Stimulated activated CD4-positive, alpha-beta T cell treated with anti-CD3 and anti-CD28 coated beads, Interleukin-2, amount 100 ng/mL, for 4 hours (primary cell): ENCODE data around the gene OARD1.
"Not testable (repeated sequence)": the region's sequence is repeated elsewhere in the genome, so short reads cannot be mapped to it uniquely, and the experiment has no call there.

Source experiments
- DNase-seq: peaks from one replicate; pipeline ENCODE4 v3.0.0-alpha.2; 2020; ENCODE audit warnings: low read depth

OARD1 gene, protein sequence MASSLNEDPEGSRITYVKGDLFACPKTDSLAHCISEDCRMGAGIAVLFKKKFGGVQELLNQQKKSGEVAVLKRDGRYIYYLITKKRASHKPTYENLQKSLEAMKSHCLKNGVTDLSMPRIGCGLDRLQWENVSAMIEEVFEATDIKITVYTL

DNA sequence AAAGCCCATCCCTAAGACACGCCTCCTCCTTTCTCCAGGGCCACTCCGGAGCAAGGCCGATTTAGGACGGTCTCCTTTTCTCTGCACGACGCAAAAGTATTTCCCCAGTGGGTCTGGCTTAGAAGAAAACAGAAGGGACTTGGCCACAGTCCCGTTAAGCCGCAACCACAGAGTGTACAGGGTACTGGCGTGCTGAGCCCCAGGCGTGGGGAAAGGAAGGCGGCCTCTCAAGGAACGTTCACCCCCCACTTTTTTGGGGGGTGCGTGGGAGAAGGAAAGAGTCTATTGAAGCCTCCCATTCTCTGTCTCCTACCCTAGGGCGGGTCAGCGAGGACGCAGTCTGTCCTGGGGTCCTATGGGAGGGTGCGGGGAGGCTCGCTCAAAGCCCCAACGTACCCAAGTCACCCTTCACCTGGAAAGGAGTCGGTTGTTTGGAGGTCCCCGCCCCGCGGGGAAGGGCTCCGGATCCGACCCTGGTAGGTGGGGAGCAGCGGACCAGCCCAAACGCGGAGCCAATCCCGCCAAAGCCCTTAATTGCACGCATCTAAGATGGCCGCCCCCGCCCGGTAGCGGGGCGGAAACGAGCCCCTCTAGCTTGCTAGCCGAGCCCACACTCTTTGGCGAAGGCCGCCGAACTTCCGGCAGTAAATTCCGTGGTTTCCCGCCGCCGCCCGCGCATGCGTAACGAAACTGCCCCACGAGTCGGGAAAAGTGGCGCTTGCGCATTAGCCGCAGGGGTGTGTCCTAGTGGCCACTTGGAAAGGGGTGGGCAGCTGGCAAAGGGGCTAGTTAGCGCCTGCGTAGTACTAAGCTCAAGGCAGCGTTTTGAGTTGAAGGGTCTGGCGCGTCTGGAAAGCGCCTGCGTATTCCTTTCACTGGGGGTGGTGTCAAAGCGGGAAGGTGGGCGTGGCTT lies at the start of gene OARD1:
Gene OARD1 (minus strand): TSS at position 434 of the 913 bp plus-strand sequence. CDS start 722 bp downstream, outside the sequence.
- DNase-seq = peak; percentile 99

DNA sequence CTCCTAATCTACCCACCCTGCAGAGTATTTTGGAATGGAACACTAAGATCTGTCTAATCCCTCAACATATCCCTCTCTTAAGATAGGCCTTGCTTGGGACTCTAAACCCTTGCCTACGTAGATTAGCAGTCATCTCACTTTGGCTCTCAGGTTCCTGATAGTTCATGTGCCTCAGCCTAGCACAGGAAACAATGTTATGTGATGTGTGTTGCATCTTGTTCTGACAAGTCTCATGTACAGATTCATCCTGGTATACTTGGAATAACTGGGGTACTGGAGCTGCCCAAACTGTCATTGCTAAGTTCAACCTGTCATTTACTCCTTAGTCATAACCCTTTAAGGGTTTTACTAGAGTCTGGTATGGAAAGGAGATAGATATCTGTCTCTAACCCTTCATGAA lies 47.9 kb upstream of the OARD1 start:
- no peak for DNase-seq

DNA sequence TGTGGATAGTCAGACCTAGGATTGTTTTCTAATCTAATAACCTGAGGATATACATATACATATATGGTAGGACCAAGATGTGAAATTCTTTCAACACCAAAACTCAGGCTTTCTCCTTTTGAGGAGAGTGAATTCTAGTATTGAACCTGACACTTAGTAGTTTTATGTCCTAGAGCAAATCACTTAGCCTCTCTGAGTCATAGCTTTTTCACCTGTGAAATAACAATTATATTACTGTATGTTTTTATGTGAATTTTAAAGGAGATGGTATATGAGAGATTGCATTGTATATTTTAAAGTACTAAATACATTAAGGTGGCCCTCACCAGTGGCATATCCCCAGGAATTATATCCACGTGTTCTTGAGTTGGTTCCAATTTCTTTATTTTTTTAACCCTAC lies 47.4 kb upstream of the OARD1 start:
- no peak for DNase-seq

DNA sequence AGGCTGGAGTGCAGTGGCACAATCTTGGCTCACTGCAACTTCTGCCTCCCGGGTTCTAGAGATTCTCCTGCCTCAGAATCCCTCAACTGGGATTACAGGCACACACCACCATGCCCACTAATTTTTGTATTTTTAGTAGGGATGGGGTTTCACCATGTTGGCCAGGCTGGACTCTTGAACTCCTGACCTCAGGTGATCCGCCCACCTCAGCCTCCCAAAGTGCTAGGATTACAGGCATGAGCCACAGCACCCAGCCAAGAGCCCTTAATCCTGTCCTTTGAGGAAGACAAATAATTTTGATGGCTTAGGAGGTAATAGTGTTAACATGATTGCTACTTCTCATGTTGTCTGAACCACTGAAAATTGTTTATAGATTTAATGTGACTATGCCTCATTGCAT lies 42.9 kb upstream of the OARD1 start:
- DNase-seq = not testable (repeated sequence)

DNA sequence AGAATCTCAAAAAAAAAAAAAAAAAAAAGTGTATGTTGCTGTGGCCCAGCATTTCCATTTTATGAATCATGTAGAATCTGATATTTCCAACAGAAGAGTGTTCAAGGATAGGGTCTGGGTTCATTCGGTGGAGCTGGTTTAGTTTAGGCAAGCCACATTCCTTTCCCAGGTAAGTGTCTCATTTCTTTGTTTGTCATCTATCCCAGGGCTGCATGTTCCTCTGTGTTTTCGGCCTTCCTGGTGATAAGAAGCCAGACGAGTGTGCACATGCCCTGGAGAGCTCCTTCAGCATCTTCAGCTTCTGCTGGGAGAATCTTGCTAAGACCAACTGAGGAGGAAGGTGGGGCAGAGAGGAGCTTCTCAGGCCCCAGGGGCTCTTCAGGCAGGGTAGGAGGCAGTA lies 38.9 kb upstream of the OARD1 start:
- no peak for DNase-seq

DNA sequence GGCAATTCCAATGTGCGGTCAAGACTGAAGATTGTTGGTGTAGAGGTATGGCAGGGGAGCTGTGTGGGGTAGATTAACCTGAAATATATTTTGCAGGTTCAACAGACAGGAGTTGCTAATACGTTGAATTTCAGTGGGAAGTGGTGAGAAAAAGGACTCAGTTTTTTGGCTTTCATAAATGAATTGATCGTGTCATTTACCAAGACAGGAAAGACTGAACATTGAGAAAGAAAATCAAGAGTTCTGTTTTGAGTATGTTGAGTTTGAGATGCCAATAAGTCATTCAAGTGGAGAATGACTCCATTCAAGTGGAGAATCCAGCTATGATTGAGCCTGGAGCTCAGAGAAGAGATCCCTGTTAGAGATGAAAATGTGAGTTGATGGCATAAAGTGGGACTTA lies 31.7 kb upstream of the OARD1 start:
- no peak for DNase-seq

DNA sequence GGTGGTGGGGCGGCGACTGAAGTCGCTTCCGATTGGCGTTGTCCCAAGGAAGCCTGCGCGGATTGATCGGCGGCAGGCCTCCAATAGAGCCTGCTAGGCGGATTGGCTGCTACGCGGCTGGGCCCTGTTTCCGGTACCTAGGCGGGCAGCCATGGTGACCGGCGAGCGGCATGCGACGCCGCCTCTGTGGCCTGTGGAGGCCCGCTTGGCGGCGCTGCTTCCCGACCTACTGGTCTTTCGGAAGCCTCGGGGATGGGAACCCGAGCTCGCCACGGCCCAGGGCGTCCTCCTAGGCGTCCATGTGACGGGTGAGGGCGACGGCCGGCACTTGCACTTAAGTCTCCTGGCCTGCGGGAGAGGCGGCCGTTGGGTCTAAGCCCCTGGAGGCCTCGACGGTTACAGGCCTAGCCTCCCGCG lies 28.7 kb upstream of the OARD1 start:
- DNase-seq = no peak

DNA sequence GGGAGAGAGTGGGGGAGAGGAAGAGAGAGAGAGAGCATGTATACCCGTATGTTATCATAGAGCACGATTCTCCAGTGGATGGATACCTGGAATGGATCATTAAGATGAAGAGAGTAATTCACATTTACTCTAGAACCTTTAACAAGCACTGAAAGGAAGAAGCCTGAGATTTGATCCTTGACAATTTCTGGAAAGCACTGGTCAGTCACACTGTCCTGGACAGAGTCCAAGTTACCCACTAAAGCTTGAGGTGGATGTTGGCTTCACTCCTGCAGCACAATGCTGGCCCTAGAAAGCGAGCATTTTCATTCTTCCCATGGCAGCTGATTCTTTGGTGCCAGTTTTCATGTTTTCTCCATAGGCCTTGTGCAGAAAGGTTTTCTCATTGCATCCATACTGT lies 26.2 kb upstream of the OARD1 start:
- DNase-seq = no peak

DNA sequence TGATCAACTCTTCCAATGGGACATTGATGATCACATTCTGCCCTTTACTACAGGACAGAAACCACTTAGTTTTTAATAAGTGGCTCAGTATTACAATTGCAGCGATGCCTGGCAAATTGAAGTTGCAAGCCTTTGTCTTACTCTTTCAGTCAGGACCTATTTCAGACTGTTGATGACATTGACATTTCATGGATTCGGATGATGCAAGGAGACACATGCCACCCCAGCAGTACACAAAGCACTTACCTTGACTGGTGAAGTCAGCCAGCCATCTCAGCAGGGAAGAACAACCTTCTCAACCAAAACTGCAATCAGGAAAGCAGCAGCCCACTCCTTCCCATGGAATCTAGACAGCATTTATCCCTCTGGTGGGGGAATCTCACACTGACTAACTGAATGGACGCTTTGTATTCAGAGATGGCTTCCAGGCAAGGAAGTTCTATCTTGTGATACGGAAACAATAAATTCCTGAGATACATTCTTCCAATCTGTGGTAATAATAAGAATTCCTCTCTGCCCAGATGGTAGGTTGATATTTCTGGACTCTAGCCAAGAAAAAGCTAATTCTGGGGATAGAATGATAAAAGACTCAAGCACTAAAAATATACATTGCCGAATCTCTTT lies 25.4 kb upstream of the OARD1 start:
- no peak for DNase-seq

DNA sequence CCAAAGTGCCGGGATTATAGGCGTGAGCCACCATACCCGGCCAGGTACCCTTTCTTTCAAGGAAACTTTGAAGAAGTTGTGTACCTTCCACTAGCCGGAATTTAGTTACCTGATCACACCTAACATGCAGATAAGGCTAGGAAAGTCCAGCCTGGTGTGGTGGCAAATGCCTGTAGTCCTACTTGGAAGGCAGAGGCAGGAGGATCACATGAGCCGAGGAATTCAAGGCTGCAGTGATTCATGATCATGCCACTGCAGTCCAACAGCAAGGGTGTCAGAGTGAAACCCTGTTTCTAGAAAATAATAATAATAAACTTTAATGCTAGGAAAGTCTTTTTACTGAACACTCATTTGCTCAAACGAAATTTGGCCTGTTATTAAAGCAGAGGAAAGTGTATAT lies 21.6 kb upstream of the OARD1 start:
- DNase-seq = no peak

DNA sequence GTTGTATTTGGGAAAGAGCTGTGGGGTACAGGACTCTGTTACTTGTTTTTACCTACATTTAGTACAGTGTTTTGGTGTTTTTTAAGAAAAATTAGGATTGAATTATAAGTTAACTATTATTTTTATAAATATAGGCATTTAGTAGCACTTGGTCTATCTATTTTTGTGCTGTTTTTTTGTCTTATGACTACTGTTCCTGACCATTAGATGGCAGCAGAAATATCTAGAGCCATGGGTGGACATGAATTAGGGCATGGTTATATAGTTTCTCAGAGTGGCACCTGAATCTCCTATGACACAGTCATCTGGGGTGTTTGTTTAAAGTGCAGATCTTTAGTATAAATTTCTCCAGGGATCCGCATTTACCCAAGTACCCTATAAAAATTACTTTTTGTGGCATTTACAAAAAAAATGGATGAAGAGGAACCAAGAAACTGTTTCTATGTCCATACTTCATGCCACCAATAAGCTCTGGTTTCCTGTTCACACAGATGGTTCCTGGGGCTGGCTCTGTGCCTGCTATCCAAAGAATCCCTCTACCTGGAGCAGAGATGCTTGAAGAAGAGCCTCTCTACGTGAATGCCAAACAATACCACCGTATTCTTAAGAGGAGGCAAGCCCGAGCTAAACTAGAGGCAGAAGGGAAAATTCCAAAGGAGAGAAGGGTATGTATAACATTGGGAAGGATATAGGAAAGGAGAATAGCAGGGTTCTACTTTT lies 20.4 kb upstream of the OARD1 start:
- DNase-seq = no peak

DNA sequence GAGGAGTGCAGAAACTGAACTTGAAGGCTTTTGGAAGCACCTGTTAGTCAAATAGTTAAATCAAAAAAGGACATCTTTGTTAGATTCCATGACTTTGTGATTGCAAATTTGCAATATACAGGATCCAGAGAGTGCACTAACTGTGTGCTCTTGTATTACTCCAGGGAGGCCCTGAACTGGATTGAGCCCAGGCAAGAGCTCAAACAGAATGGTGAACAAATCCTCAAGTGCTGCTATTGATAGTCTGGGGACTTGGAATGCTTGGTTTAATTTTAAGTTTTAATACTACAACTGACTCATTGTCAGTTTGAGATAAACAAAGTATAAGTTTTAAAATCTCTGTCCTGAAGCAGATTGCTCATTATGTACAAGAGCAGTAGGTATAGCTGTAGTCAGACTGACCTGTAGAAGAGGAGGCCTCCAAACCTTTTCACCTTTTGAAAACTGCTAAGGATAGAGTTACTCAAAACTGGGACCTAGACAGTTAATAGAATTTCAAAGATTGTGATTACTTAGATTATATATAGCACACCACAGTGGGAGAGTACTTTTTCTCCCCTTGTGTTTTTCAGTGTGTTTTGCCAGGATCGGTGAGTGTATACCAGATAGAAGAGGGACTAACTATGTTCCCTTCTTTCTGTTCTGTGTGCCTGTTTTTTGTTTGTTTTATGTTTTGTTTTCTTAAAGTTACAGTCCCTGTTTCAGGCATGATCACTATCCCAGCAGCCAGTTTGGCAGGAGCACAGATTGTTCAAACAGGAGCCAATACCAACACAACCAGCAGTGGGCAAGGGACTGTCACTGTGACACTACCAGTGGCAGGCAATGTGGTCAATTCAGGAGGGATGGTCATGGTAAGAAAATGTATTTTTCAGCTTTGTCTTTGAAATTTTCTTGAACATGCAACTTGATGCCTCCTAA lies 18.9 kb upstream of the OARD1 start:
- no peak for DNase-seq

DNA sequence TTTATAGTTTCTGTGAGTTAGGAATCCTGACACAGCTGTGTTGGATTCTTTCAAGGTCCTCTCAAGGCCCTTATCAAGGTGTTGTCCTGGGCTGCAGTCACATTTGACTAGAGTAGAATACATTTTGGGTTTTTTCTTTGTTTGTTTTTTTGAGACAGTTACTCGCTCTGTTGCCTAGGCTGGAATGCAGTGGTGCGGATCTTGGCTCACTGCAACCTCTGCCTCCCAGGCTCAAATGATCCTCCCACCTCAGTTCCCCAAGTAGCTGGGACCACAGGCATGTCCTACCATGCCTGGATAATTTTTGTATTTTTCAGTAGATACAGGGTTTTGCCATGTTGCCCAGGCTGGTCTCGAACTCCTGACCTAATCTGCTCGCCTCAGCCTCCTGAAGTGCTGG lies 16.3 kb upstream of the OARD1 start:
- no peak for DNase-seq

DNA sequence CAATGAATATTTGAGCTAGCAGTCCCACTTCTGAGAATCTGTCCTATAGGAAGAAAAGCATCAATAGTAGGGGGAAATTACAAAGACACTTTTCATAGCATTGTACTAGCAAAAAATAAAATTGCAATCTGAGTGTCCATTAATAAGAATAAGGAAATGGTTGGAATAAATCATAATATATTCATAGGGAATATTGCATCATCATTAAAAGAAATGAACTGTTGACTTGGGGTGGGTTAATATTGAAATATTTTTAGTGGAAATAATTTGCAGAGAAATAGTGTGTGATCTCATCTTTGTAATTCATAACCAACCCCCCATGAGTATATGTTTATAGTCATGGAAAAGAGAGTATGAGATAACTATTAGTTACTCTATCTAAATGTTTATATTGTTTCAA lies 13.0 kb upstream of the OARD1 start:
- DNase-seq = no peak

DNA sequence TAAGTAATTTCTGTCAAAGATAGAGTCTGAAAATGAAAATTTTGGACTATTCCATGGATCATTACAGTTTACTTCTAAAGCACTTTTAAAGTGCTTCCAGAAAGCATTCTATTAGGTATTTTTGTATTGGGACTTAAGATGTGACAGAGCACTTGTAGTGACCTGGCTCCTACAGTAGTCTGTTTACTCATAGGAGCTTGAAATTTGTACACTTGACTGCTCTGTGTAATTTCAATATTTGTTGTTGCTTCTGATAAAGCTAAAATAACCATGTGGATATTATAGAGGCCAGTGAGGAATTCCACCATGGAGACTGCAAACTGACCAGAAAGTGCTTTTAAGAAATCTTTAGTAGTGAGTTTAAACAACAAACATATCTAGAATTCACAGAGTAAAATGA lies 10.9 kb upstream of the OARD1 start:
- no peak for DNase-seq

DNA sequence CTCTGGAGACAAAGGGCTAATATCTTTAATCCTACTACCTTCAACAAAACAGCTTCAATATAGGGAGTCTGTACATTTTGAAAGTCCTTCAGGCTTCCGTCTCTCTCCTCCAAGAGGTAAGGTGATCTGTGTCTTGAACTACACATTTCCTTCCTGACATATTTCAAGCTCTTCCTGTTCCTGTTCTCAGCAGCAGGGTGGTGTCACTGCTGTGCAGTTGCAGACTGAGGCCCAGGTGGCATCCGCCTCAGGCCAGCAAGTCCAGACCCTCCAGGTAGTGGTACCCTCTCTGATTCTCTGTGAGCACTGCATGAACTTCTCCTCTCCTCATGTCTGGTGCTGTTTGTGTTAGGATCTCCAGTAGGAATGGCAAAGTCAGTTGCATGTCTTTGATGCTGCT lies 8.5 kb upstream of the OARD1 start:
- no peak for DNase-seq

DNA sequence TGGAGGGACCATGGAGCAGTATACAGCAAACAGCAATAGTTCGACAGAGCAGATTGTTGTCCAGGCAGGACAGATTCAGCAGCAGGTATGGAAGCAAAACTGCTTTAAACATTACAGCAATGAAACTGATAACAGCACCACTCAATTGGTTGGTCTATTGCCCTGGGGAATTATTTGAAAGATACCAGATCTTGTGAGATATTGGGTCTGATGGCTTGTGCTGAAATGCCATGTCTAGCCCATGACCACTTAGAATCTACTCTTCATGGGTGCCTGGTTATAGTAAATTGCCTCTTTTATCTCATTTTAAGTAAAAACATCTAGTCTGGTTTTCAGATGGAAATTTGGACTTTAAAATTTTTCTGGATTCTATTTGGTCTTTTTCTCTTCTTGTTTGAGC lies 6.9 kb upstream of the OARD1 start:
- DNase-seq = no peak

DNA sequence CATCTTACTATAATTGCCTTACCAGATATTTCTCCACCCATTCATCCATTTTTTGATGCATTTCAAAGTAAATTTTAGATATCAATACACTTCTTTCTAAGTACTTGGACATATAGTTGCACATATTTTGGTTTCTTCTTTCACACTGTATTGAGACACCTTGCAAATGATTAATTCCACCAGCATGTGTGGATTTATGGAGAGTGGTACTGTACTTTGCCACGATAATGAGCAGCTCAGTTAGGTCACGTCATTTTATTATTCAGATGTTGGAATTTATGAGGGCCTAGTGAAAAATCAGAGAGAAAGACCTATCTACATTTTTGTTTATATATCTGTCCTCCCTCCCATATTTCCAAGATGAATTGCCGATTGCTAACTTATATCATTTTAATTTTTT lies 5.9 kb upstream of the OARD1 start:
- DNase-seq = no peak

DNA sequence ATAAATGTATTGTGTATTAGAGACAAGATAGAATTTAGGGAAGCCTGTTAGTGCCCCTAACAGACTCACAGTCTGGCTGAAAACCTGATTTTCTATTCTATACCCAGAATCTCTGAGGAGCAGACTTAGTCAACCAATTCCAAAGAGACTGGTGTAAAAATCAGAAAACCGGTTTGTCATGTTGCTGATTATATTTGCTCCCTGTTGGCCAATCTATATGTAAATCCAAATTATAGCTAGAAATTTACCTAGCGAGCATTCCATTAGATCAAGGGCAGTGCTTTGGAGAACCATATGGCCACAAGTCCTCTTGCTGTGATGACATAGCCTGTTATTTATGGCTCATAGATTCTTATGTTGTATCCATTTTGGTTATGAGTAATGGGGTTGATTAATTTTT lies 5.4 kb upstream of the OARD1 start:
- DNase-seq = no peak

DNA sequence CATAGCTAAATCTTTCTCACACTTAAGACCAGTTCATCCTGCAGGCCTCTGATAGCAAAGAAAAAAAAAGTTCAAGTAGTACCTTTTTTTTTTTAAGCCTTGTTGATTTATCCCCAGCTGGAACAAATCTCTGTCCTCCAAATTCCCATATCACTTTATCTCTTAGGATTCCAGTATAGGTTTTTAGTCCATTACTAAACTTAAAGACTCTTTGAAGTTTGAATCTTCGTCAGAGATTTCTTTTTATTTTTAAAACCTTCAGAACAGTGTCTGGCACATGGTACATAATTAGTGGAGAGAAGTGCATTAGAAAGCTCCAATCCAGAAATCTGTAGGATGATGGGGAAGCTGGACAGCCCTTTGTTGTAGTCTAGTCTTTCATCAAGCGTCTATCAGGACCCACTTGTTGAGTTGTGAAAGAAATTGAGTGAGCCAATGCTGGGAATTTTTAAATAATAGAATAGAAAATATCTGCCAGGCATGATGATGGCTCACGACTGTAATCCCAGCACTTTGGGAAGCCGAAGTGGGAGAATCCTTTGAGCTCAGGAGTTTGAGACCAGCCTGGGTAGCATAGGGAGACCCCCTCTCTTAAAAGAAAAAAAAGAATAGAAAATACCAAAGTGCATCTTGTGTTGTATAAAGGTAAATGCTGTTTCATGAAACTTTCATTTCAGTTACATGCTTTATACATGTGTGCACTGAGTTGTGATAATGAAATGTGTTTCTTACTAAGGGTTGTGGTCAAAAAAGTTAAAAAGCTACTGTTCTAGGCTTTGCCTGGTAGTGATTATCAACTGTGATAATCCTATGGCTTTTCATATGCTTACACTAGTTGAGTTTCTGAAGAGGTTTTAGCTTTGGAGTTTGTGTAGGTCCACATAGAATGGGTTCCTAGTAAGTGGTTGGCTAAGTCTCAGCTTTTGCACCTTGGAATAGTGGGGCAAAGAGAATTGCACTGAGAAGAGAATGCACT lies 3.8 kb upstream of the OARD1 start:
- no peak for DNase-seq
